IPS-18c (cell line): Measurements from ENCODE around the gene DOCK7.

ENCODE experiments used
- H3K4me3 ChIP-seq: 2 replicates; pipeline ENCODE4 v1.7.0; 2013; ENCODE audit warnings: low read depth, mild to moderate bottlenecking, low read length, moderate library complexity; ENCODE audit not compliant: insufficient read depth
- H3K9me3 ChIP-seq: one replicate; pipeline ENCODE4 v1.6.1; 2013; ENCODE audit warnings: mild to moderate bottlenecking, low read length, moderate library complexity; ENCODE audit not compliant: control insufficient read depth, insufficient read depth

The DOCK7 gene

GRCh38 chr1:62514746-62515423 lies 173.3 kb downstream of the DOCK7 start:
- Histone ChIP-seq H3K4me3 (no peak overlapping the region), H3K9me3 (no peaks in the 10 kb centered on the region)

- H3K9me3 ChIP-seq, result no peaks in the 10 kb centered on the region
- no peak overlapping the region for H3K4me3 ChIP-seq
Measured at GRCh38 chr1:62513013-62513412, 175.2 kb downstream of the DOCK7 start.

- no peaks in the 10 kb centered on the region for H3K9me3 ChIP-seq
Measured at GRCh38 chr1:62509028-62509427, 179.2 kb downstream of the DOCK7 start.

GRCh38 chr1:62508187-62508758 lies 179.9 kb downstream of the DOCK7 start:
- H3K9me3 ChIP-seq, result no peaks in the 10 kb centered on the region
- no peak overlapping the region for H3K4me3 ChIP-seq

More at GRCh38 chr1:62509028-62509427, 179.2 kb downstream of the DOCK7 start:
- H3K4me3 ChIP-seq, result no peak overlapping the region

- Histone ChIP-seq H3K9me3 (no peaks in the 10 kb centered on the region), H3K4me3 (no peak overlapping the region)
Measured at GRCh38 chr1:62500210-62500609, 188.0 kb downstream of the DOCK7 start.

- H3K4me3 ChIP-seq, result no peak overlapping the region
- no peaks in the 10 kb centered on the region for H3K9me3 ChIP-seq
Measured at GRCh38 chr1:62494137-62494536, 194.0 kb downstream of the DOCK7 start.

- no peaks in the 10 kb centered on the region for H3K9me3 ChIP-seq
Measured at GRCh38 chr1:62493656-62494055, 194.5 kb downstream of the DOCK7 start.

GRCh38 chr1:62492521-62492920 lies 195.7 kb downstream of the DOCK7 start:
- Histone ChIP-seq H3K4me3 (no peak overlapping the region), H3K9me3 (no peaks in the 10 kb centered on the region)

More at GRCh38 chr1:62493656-62494055, 194.5 kb downstream of the DOCK7 start:
- no peak overlapping the region for H3K4me3 ChIP-seq

- no peak overlapping the region for H3K4me3 ChIP-seq
- H3K9me3 ChIP-seq, result no peaks in the 10 kb centered on the region
Measured at GRCh38 chr1:62487956-62488355, 200.2 kb downstream of the DOCK7 start.

- no peaks in the 10 kb centered on the region for H3K9me3 ChIP-seq
- H3K4me3 ChIP-seq, result no peak overlapping the region
Measured at GRCh38 chr1:62484824-62485468, 203.2 kb downstream of the DOCK7 start.

GRCh38 chr1:62481681-62482080 lies 206.5 kb downstream of the DOCK7 start:
- no peaks in the 10 kb centered on the region for H3K9me3 ChIP-seq

GRCh38 chr1:62476525-62477219 lies 211.5 kb downstream of the DOCK7 start:
- Histone ChIP-seq H3K4me3 (no peak overlapping the region), H3K9me3 (no peaks in the 10 kb centered on the region)

More at GRCh38 chr1:62481681-62482080, 206.5 kb downstream of the DOCK7 start:
- no peak overlapping the region for H3K4me3 ChIP-seq

GRCh38 chr1:62467092-62467491 lies 221.1 kb downstream of the DOCK7 start:
- Histone ChIP-seq H3K4me3 (no peak overlapping the region), H3K9me3 (no peaks in the 10 kb centered on the region)

- Histone ChIP-seq H3K9me3 (no peaks in the 10 kb centered on the region), H3K4me3 (no peak overlapping the region)
Measured at GRCh38 chr1:62462370-62462769, 225.8 kb downstream of the DOCK7 start.

- Histone ChIP-seq H3K9me3 (no peaks in the 10 kb centered on the region), H3K4me3 (no peak overlapping the region)
Measured at GRCh38 chr1:62457955-62458354, 230.2 kb downstream of the DOCK7 start.

- Histone ChIP-seq H3K4me3 (no peak overlapping the region), H3K9me3 (no peaks in the 10 kb centered on the region)
Measured at GRCh38 chr1:62452951-62453350, 235.2 kb downstream of the DOCK7 start.

GRCh38 chr1:62450301-62450700 lies 237.9 kb downstream of the DOCK7 start:
- Histone ChIP-seq H3K4me3 (no peak overlapping the region), H3K9me3 (no peaks in the 10 kb centered on the region)
